Sciatic nerve (tissue), 2 donors: ENCODE data around the gene LEF1. TPM values are rescaled to one million over a fixed set of nuclear protein-coding genes. Genes with fewer than 3 reads are reported as not detected.

ENCODE experiments used
- ATAC-seq: fragments of 200-7000 bp; cut with Tn5 transposase; one replicate; pipeline ENCODE4 v1.9.1; 2020; ENCODE audit warnings: mild to moderate bottlenecking, moderate library complexity
- DNase-seq: peaks from one replicate; pipeline ENCODE4 v3.0.0-alpha.2; 2020; ENCODE audit warnings: low spot score
- intact Hi-C: fragments of 100-400 bp; cut with DNase I; formaldehyde crosslinking; loops from one replicate; pipeline ENCODE4 v1.14.2; 2022
- total RNA-seq: library from RNA; stranded (reverse); fragmentation: NEBNext Ultra II Directional; extraction: Animal tissue kit (Norgen Biotek cat#: 25700); gene quantifications from one replicate; pipeline ENCODE4 v1.2.1, GENCODE V29; 2021
- donor health status: DM: no; HTN: no; CAD: no.
- donor health status: DM: no; HTN: no; CAD: no.

Gene LEF1
- total RNA-seq, 1 donor from 2014 or later, result 10.7 TPM

DNA sequence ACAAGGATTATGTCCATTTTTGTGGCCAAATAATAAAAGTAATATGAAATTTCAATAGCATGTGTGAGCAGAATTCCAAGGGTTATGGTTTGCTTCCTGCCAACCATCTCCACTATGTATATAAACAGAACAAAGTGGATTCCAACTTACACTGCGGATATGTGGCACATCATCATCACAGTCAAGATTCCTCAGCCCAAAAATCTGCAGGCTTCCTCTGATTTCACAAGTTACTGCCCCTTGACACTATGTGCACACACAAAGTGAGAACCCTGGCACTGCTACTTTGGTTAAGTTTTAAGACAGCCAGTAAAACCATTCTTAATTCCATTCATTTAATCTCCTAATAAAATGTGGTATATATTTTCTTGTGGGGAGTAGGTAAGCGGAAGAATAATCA, 76.4 kb downstream of the LEF1 start:
- intact Hi-C loops, result no loop called here
- DNase-seq (no peak), ATAC-seq (no peak)

GRCh38 chr4:108087293-108087967, 81.3 kb downstream of the LEF1 start:
- ATAC-seq, result no peak
- DNase-seq, result no peak

DNA sequence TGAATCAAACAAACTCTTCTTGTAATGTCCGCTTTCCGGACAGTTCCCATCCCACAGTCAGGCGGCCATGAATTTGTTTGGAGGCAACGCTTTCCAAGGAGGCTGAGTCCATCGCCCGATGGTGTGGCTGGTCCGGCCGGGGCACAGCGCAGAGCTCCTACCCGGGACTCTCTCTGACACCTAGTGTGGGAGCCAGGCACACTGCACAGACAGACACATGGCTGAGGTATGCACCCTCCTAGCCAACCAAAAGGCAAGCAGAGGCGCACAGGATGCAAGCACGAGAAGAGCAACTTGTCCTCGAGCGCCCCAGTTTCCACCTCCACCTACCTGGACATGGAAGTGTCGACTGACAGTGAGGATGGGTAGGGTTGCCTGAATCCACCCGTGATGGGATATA, 87.5 kb downstream of the LEF1 start:
- ATAC-seq, result peak; percentile 26
- intact Hi-C loops, result no loop called here
- DNase-seq, result no peak

More at GRCh38 chr4:108087293-108087967, 81.3 kb downstream of the LEF1 start:
- intact Hi-C loops, result no loop called here

DNA sequence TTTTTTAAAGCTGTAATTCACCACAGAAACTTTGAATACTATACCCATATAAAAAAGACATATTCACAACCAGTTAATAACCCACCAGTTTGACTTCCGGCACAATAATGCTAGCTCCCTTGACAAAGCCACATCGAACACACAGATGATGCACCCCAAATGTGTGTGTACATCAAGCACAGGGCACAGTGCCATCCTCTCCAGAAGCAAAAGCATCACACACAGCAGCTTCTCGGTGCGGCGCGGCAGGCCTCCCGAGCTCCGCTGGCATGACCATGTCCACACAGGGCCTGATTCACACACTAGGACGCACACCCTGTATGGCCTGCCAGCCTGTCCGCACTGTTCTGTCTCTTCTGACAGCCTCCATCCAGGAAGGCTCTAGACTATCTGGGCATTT, 88.0 kb downstream of the LEF1 start:
- no peak for DNase-seq
- no peak for ATAC-seq
- intact Hi-C loops, result no loop called here

DNA sequence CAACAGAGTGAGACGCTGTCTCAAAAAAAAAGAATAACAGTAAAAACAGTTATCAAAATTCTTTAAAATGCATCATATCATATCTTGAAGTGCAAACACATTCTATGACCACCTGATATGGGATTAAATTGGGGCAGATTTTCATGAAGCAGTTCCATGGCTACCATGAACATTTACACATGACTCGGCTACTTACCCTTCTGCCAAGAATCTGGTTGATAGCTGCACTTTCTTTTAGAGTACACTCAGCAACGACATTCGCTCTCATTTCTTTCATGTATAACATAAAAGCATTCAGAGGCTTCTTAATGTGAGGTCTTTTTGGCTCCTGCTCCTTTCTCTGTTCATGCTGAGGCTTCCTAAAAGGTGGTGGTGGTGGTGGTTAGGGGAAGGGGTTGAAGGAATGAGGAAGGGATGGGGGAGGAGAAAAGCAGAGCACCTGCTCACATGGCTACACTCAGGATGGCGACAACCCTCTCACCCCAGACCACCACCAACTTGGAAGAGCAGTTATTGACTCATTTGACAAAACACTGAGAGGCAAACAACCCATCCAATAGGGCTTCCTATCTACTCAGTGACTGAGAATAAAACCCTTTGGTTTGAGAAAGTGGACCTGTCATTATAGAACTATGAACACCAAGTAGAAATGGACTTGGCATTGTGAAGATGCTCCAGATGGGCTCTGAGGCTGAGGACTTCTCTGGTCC, 90.6 kb downstream of the LEF1 start:
- intact Hi-C loops, result no loop called here

DNA sequence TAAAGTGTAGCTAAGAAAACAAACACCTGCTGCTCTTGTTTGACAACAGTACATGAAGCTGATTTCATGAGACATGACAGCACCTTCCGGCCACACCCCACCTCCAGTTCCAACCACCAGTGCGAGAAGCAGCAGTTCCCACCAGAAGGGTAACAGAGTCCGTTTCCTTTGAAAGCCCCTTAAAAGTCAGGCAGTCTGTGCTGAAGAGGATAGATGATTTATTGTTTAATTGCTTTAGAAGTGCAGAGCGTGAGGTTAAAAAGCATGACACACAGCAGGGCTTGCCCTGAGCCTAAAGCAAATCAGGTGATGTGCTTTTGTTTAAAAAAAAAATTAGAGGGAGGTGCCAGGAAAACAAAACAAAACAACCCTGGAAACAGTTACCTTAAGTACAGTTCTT, 96.4 kb downstream of the LEF1 start:
- DNase-seq (no peak), ATAC-seq (no peak)
- intact Hi-C loops, result no loop called here

More for the DNA sequence above, 90.6 kb downstream of the LEF1 start:
- ATAC-seq, result no peak
- DNase-seq, result no peak

GRCh38 chr4:108070775-108071174, 98.0 kb downstream of the LEF1 start:
- intact Hi-C loops, result no loop called here
- DNase-seq, result no peak
- ATAC-seq, result no peak

- DNase-seq, result no peak
- intact Hi-C loops, result loop anchor here (10.0 kb wide), 1 partner anchor 506 kb away; no protein-coding TSS in a partner anchor
- no peak for ATAC-seq
Observed at GRCh38 chr4:108068442-108068841, 100.3 kb downstream of the LEF1 start.

GRCh38 chr4:108060686-108061321, 107.9 kb downstream of the LEF1 start:
- intact Hi-C loops, result loop anchor here (10.0 kb wide), 1 partner anchor 514 kb away; no protein-coding TSS in a partner anchor
- ATAC-seq (no peak), DNase-seq (no peak)

DNA sequence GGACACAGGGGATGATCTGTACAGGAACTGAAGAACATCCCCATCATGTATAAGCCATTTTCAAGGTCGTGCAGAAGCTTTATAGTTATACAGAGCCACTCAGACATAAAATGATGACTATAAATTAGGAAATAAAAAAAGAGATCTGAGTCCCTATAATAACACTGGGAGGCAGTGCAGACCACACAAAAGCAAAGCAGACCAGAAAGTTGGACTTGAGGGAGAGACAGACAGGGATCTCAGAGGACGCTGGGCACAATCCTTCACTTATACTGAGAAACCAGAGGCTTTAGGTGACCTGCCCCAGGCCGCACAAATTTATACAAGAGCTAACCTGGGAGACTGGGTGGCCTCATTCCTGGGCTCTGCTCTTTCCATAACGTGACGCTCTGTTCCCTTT, 108.6 kb downstream of the LEF1 start:
- ATAC-seq (peak; percentile 74), DNase-seq (no peak)
- intact Hi-C loops, result loop anchor here (10.0 kb wide), 1 partner anchor 515 kb away; no protein-coding TSS in a partner anchor

GRCh38 chr4:108058685-108059440, 109.9 kb downstream of the LEF1 start:
- ATAC-seq (peak; percentile 81), DNase-seq (no peak)
- intact Hi-C loops, result no loop called here

- DNase-seq (no peak), ATAC-seq (no peak)
- intact Hi-C loops, result no loop called here
Observed at GRCh38 chr4:108056418-108056817, 112.3 kb downstream of the LEF1 start.

DNA sequence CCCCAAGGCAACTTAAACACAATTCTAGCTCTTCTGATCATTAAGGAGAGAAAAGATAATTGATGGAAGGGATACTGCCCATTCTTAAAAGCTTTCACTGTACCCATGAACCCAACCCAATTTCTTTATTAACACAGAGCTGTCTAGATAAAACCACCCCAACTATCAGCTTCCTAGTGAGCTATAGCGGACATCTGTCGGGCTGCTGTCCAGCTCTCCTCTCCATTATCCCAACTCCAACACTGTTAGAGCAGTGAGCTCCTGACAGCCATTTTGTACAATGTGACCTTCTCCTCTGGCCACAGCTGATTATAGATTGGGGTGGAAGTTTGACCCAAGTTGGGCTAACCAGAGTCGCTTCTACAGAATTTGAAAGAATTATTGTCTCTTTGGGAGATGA, 112.9 kb downstream of the LEF1 start:
- intact Hi-C loops, result no loop called here
- DNase-seq (no peak), ATAC-seq (no peak)

DNA sequence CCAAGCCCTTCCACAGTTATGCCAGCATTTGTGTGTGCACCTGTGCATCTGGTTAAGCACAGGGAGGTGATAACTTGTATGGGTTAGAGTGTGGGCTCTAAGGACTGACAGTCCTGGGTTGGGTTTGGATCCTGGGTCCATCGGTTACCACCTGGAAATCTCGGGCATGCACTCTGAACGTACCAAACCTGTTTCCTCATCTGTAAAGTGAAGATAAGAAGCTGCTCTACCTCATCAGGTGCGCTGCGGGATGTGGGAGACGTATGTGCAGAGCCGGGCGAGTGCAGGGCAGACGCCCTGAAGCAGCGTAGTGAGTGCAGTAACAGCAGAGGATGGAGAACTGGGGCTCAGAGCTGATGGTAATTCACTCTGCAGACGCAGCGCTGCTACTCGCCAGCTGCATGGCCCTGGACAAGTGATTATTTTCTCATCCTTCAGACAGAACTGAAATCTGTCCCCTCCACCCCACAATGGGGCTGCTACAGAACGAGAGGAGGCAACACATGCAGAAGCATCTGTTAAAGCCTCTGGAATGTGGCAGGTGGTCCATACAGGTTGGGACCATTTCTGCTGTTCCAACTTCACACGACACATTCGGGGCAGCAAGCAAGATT, 114.6 kb downstream of the LEF1 start:
- DNase-seq (no peak), ATAC-seq (no peak)
- intact Hi-C loops, result no loop called here

- ATAC-seq (no peak), DNase-seq (no peak)
- intact Hi-C loops, result no loop called here
Observed at GRCh38 chr4:108053251-108053711, 115.5 kb downstream of the LEF1 start.

GRCh38 chr4:108052558-108053120, 116.1 kb downstream of the LEF1 start:
- DNase-seq (no peak), ATAC-seq (no peak)
- intact Hi-C loops, result no loop called here

- peak; percentile 81 for ATAC-seq
- intact Hi-C loops, result no loop called here
Observed at GRCh38 chr4:108051343-108051742, 117.4 kb downstream of the LEF1 start.

More at GRCh38 chr4:108051343-108051742, 117.4 kb downstream of the LEF1 start:
- no peak for DNase-seq
